ENCODE measurements around the gene CERT1. TPM values are rescaled to one million over a fixed set of nuclear protein-coding genes. Genes with fewer than 3 reads are reported as not detected.
"Not testable (repeated sequence)": the region's sequence is repeated elsewhere in the genome, so short reads cannot be mapped to it uniquely, and the experiment has no call there.

Gene CERT1
- 4.9 and 6.8 TPM in 2 replicates for total RNA-seq (2014; rRNA removed; shearing (Covaris generic))

GRCh38 chr5:75511435-75512382, at the start of gene CERT1, which contains the start of gene POLK:
CERT1 (minus strand) TSS chr5:75511629; CDS start chr5:75511207, 422 bp downstream.
POLK (plus strand) TSS chr5:75511891.
- DNase-seq (ENCODE audit: low spot score) = peak; percentile 97

- DNase-seq (ENCODE audit: low spot score) = not testable (repeated sequence)
These were observed 49.2 kb upstream of the CERT1 start for GRCh38 chr5:75560655-75561054.

GRCh38 chr5:75558981-75559632, 47.7 kb upstream of the CERT1 start:
- no peak for DNase-seq (ENCODE audit: low spot score)

- no peak for DNase-seq (ENCODE audit: low spot score)
These were observed 46.8 kb upstream of the CERT1 start for GRCh38 chr5:75558221-75558620.

- DNase-seq (ENCODE audit: low spot score) = no peak
These were observed 41.9 kb upstream of the CERT1 start for GRCh38 chr5:75553358-75553757.

GRCh38 chr5:75552764-75553163, 41.3 kb upstream of the CERT1 start:
- DNase-seq (ENCODE audit: low spot score) = no peak

- DNase-seq (ENCODE audit: low spot score) = no peak
These were observed 40.0 kb upstream of the CERT1 start for GRCh38 chr5:75551471-75551870.

- DNase-seq (ENCODE audit: low spot score) = no peak
These were observed 39.2 kb upstream of the CERT1 start for GRCh38 chr5:75550597-75550996.

GRCh38 chr5:75547812-75548211, 36.4 kb upstream of the CERT1 start:
- DNase-seq (ENCODE audit: low spot score) = no peak

GRCh38 chr5:75546830-75547229, 35.4 kb upstream of the CERT1 start:
- DNase-seq (ENCODE audit: low spot score) = no peak

- no peak for DNase-seq (ENCODE audit: low spot score)
These were observed 33.7 kb upstream of the CERT1 start for GRCh38 chr5:75545131-75545530.

- DNase-seq (ENCODE audit: low spot score) = no peak
These were observed 26.8 kb upstream of the CERT1 start for GRCh38 chr5:75538211-75538610.

- no peak for DNase-seq (ENCODE audit: low spot score)
These were observed 25.4 kb upstream of the CERT1 start for GRCh38 chr5:75536694-75537360.

- no peak for DNase-seq (ENCODE audit: low spot score)
These were observed 24.7 kb upstream of the CERT1 start for GRCh38 chr5:75536147-75536546.

GRCh38 chr5:75534734-75535133, 23.3 kb upstream of the CERT1 start:
- no peak for DNase-seq (ENCODE audit: low spot score)

GRCh38 chr5:75533716-75534115, 22.3 kb upstream of the CERT1 start:
- not testable (repeated sequence) for DNase-seq (ENCODE audit: low spot score)

GRCh38 chr5:75532190-75532589, 20.8 kb upstream of the CERT1 start:
- DNase-seq (ENCODE audit: low spot score) = no peak

GRCh38 chr5:75529185-75529584, 17.8 kb upstream of the CERT1 start:
- no peak for DNase-seq (ENCODE audit: low spot score)

- no peak for DNase-seq (ENCODE audit: low spot score)
These were observed 14.6 kb upstream of the CERT1 start for GRCh38 chr5:75526070-75526469.

- DNase-seq (ENCODE audit: low spot score) = no peak
These were observed 13.9 kb upstream of the CERT1 start for GRCh38 chr5:75525344-75525743.

- DNase-seq (ENCODE audit: low spot score) = no peak
These were observed 13.2 kb upstream of the CERT1 start for GRCh38 chr5:75524591-75524990.

- no peak for DNase-seq (ENCODE audit: low spot score)
These were observed 12.6 kb upstream of the CERT1 start for GRCh38 chr5:75524071-75524470.

Measured in HT-29 (cell line).